H1 (cell line): ENCODE results near the gene BMP2.

Experiments
- EGR1 ChIP-seq: IDR thresholded peaks from 2 replicates; pipeline ENCODE4 v1.6.1; 2011; ENCODE audit warnings: low read depth, low read length, borderline replicate concordance
- EZH2 ChIP-seq: fragments of 200-600 bp; sonication (generic); IDR thresholded peaks from 2 replicates; pipeline ENCODE4 v1.7.1; 2012; ENCODE audit warnings: low read depth, mild to moderate bottlenecking, moderate library complexity, low read length, inconsistent platforms; ENCODE audit not compliant: severe bottlenecking
- JUN ChIP-seq: IDR thresholded peaks from 2 replicates; pipeline ENCODE4 v1.6.1; 2011; ENCODE audit warnings: low read depth, mild to moderate bottlenecking, improper control_type of control experiment, low read length
- MAX ChIP-seq: IDR thresholded peaks from 2 replicates; pipeline ENCODE4 v1.6.1; 2012; ENCODE audit warnings: inconsistent platforms
- POLR2A ChIP-seq, 2 experiments: IDR thresholded peaks; 1 replicate in 1 of 2; 2 replicates in 1 of 2; pipeline ENCODE4 v1.6.1; 2011; ENCODE audit warnings: low read depth in 2 of 2, low read length in 2 of 2, mild to moderate bottlenecking in 2 of 2; ENCODE audit errors: control extremely low read depth in 1 of 2
- TAF1 ChIP-seq: IDR thresholded peaks from 2 replicates; pipeline ENCODE4 v1.6.1; 2011; ENCODE audit warnings: mild to moderate bottlenecking, low read depth, low read length
- TCF12 ChIP-seq: IDR thresholded peaks from 2 replicates; pipeline ENCODE4 v1.6.1; 2011; ENCODE audit warnings: low read depth, mild to moderate bottlenecking, low read length
- TF ChIP-seq, protein P1 (sequence below), 3 experiments: IDR thresholded peaks; 1 replicate in 2 of 3; 2 replicates in 1 of 3; pipeline versions ENCODE4 v1.5.1 to v1.6.1; 2011; ENCODE audit warnings: low read length in 3 of 3, mild to moderate bottlenecking in 3 of 3, inconsistent platforms in 2 of 3, low read depth in 1 of 3, moderate library complexity in 1 of 3; ENCODE audit not compliant: insufficient read depth in 1 of 3; ENCODE audit errors: control extremely low read depth in 1 of 3
- TF ChIP-seq, protein P2 (sequence below): IDR thresholded peaks from 2 replicates; pipeline ENCODE4 v1.6.1; 2012; ENCODE audit warnings: low read length, inconsistent platforms
- TF ChIP-seq, protein P3 (sequence below): IDR thresholded peaks from 2 replicates; pipeline ENCODE4 v1.6.1; 2012; ENCODE audit warnings: inconsistent platforms

GRCh38 chr20:6828794-6829423 lies 61.4 kb downstream of the BMP2 start:
- no peak for TF ChIP-seq EGR1
- TF ChIP-seq MAX = no peak
- no peak for TF ChIP-seq TAF1
- no peak for TF ChIP-seq TCF12
- TF ChIP-seq, protein P1, sequence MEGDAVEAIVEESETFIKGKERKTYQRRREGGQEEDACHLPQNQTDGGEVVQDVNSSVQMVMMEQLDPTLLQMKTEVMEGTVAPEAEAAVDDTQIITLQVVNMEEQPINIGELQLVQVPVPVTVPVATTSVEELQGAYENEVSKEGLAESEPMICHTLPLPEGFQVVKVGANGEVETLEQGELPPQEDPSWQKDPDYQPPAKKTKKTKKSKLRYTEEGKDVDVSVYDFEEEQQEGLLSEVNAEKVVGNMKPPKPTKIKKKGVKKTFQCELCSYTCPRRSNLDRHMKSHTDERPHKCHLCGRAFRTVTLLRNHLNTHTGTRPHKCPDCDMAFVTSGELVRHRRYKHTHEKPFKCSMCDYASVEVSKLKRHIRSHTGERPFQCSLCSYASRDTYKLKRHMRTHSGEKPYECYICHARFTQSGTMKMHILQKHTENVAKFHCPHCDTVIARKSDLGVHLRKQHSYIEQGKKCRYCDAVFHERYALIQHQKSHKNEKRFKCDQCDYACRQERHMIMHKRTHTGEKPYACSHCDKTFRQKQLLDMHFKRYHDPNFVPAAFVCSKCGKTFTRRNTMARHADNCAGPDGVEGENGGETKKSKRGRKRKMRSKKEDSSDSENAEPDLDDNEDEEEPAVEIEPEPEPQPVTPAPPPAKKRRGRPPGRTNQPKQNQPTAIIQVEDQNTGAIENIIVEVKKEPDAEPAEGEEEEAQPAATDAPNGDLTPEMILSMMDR (IDR thresholded peaks at IDR 0.05; ENCODE audit: control extremely low read depth in 1 of 3, insufficient read depth in 1 of 3, low read depth in 1 of 3, low read length in 3 of 3) = peak in 2 of 3 experiments; percentile 70 to 79; a peak in 3 of 4 replicates
- TF ChIP-seq, protein P2, sequence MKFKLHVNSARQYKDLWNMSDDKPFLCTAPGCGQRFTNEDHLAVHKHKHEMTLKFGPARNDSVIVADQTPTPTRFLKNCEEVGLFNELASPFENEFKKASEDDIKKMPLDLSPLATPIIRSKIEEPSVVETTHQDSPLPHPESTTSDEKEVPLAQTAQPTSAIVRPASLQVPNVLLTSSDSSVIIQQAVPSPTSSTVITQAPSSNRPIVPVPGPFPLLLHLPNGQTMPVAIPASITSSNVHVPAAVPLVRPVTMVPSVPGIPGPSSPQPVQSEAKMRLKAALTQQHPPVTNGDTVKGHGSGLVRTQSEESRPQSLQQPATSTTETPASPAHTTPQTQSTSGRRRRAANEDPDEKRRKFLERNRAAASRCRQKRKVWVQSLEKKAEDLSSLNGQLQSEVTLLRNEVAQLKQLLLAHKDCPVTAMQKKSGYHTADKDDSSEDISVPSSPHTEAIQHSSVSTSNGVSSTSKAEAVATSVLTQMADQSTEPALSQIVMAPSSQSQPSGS = no peak
- TF ChIP-seq JUN = no peak
- TF ChIP-seq EZH2 = no peak
- TF ChIP-seq POLR2A (IDR thresholded peaks at IDR 0.05; ENCODE audit: control extremely low read depth in 1 of 2, low read depth in 2 of 2, low read length in 2 of 2) = no peak
- TF ChIP-seq, protein P3, sequence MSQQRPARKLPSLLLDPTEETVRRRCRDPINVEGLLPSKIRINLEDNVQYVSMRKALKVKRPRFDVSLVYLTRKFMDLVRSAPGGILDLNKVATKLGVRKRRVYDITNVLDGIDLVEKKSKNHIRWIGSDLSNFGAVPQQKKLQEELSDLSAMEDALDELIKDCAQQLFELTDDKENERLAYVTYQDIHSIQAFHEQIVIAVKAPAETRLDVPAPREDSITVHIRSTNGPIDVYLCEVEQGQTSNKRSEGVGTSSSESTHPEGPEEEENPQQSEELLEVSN = no peak
